HPDE6-E6E7 (cell line): ENCODE measurements around the gene HMGN4.

Experiments used
- DNase-seq: peaks from one replicate; pipeline ENCODE4 v3.0.0; 2011; ENCODE audit warnings: missing footprints; ENCODE audit errors: extremely low spot score

The HMGN4 gene

GRCh38 chr6:26578279-26578678 lies 40.1 kb downstream of the HMGN4 start:
- no peak for DNase-seq

DNA sequence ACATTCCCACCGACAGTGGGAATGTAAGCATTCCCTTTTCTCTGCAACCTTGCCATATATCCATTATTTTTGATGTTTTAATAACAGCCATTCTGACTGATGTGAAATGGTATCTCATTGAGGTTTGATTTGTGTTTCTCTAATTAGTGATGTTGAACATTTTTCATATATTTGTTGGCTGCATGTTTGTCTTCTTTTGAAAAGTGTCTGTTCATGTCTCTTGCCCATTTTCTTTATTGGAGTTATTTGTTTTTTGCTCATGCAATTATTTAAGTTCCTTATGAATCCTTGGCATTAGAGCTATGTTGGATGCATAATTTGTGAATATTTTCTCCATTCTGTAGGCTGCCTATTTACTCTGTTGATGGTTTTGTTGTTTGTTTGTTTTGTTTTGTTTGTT lies 40.6 kb downstream of the HMGN4 start:
- DNase-seq, result no peak

GRCh38 chr6:26581164-26581915 lies 43.2 kb downstream of the HMGN4 start:
- DNase-seq, result no peak

DNA sequence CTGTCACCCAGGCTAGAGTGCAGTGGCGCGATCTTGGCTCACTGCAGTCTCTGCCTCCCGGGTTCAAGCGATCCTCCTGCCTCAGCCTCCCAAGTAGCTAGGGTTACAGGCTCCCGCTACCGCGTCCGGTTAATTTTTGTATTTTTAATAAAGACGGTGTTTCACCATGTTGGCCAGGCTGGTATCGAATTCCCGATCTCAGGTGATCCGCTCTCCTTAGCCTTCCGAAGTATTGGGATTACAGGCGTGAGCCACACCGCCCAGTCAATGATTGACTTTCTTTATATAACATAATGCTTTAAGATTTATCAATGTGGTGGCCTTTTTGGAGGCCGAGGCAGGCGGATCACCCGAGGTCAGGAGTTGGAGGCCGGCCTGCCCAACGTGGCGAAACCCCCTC lies 50.8 kb downstream of the HMGN4 start:
- DNase-seq, result no peak

DNA sequence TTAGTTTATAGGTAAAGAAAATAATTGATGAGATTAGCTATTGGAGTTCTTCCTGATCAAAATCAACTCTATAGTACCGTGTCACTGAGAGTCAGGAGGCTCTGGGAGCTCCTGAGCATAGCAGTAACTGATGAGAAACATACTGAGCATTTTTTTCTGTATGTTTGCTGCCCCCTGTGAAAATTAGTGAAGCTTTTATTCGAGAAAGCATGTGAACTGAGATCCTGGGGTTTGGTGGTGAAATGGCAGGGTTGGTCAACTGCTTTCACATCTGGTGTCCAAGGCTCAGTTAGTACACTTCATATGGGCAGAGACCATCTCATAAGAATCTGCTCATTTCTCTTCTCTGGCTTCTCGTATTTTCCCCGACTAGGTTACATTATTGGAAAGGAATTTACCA lies 54.5 kb downstream of the HMGN4 start:
- DNase-seq, result no peak

GRCh38 chr6:26593278-26594130 lies 55.3 kb downstream of the HMGN4 start:
- DNase-seq, result no peak

DNA sequence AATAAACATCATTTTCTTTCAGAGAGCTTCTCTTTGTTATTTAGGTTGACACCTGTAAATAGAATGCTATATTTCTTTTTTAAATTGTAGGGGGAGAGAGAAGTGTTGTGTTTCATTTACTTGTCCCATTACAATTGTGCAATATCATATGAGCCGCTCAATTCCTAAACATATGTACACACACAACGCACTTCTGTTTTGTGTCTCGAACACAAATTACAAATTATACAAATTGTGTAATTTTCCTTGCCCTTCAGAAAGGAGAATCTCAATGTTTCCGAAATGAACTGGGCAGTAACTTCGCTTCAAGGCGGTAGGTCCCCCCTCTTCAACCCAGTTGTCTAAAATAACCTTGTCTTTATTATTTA lies 55.9 kb downstream of the HMGN4 start:
- DNase-seq, result no peak

GRCh38 chr6:26594730-26595632 lies 56.8 kb downstream of the HMGN4 start:
- peak; percentile 42 for DNase-seq

GRCh38 chr6:26595669-26596269 lies 57.6 kb downstream of the HMGN4 start:
- DNase-seq, result peak; percentile 63
